Sigmoid colon (tissue), 4 donors: Measurements from ENCODE around the gene CACNG1.

Source experiments
- EP300 ChIP-seq, 4 donors: sonication (generic); formaldehyde crosslinking; IDR thresholded peaks; one replicate each; pipeline ENCODE4 v1.6.1; 2017; ENCODE audit warnings: antibody characterized with exemption in 4 of 4
- POLR2AphosphoS5 ChIP-seq, 4 donors: sonication (generic); formaldehyde crosslinking; IDR thresholded peaks; one replicate each; pipeline ENCODE4 v1.6.1; 2017; ENCODE audit warnings: antibody characterized with exemption in 4 of 4
- TF ChIP-seq, protein P1 (sequence below), 4 experiments: fragments of 450-650 bp in 3 of 4; fragments of 200-600 bp in 1 of 4; IDR thresholded peaks; one replicate each; pipeline ENCODE4 v1.5.1; 2016 to 2019; ENCODE audit warnings: antibody characterized with exemption in 4 of 4, mild to moderate bottlenecking in 3 of 4, moderate library complexity in 2 of 4

DNA sequence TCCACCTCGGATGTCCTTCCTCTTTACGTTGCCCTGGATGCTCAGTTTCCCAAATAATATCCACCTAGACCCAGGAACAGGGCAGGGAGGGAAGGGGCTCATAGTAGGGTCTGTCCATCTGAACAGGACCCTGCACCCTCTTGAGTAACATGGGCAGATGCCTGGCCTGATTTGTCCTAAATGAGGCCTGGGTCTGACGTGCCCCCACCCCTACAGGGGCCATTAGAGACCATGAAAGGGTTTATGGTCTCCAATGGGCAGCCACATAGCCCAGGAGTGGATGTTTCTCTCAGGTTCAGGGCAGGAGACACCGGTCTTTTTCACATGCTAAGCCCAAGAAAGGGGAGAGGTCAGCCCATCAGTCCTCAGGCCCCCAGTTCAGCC, 6.8 kb downstream of the CACNG1 start:
- TF ChIP-seq, protein P1, sequence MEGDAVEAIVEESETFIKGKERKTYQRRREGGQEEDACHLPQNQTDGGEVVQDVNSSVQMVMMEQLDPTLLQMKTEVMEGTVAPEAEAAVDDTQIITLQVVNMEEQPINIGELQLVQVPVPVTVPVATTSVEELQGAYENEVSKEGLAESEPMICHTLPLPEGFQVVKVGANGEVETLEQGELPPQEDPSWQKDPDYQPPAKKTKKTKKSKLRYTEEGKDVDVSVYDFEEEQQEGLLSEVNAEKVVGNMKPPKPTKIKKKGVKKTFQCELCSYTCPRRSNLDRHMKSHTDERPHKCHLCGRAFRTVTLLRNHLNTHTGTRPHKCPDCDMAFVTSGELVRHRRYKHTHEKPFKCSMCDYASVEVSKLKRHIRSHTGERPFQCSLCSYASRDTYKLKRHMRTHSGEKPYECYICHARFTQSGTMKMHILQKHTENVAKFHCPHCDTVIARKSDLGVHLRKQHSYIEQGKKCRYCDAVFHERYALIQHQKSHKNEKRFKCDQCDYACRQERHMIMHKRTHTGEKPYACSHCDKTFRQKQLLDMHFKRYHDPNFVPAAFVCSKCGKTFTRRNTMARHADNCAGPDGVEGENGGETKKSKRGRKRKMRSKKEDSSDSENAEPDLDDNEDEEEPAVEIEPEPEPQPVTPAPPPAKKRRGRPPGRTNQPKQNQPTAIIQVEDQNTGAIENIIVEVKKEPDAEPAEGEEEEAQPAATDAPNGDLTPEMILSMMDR (IDR thresholded peaks at IDR 0.05), result no peak
- TF ChIP-seq EP300 (IDR thresholded peaks at IDR 0.05), result no peak
- no peak for TF ChIP-seq POLR2AphosphoS5 (IDR thresholded peaks at IDR 0.05)
